ENCODE measurements around the gene HPS5. TPM values are rescaled to one million over a fixed set of nuclear protein-coding genes. Genes with fewer than 3 reads are reported as not detected.
"Not testable (repeated sequence)": the region's sequence is repeated elsewhere in the genome, so short reads cannot be mapped to it uniquely, and the experiment has no call there.

HPS5 gene
- total RNA-seq, 4 donors from 2014 or later: 14.9 to 27.0 (median 22.6) TPM

- 84% methylated on average over 4 of the region's 4 CpGs for WGBS
Measured at GRCh38 chr11:18264035-18264434, 57.9 kb downstream of the HPS5 start.

GRCh38 chr11:18262681-18263350 lies 59.1 kb downstream of the HPS5 start:
- H3K4me3 ChIP-seq; H3K36me3 ChIP-seq; DNase-seq (ENCODE audit: low spot score in 2 of 2); H3K27ac ChIP-seq; H3K27me3 ChIP-seq; H3K4me1 ChIP-seq; H3K9me3 ChIP-seq: not testable (repeated sequence)
- WGBS: 60% methylated on average over 8 of the region's 8 CpGs

More at GRCh38 chr11:18264035-18264434, 57.9 kb downstream of the HPS5 start:
- Histone ChIP-seq H3K4me1 (peaks cover 3% of the 10 kb centered on the region), H3K27ac (no peak overlapping the region), H3K4me3 (no peak overlapping the region), H3K36me3 (no peaks in the 10 kb centered on the region), H3K9me3 (no peaks in the 10 kb centered on the region), H3K27me3 (no peaks in the 10 kb centered on the region)
- TF ChIP-seq CTCF (IDR thresholded peaks at IDR 0.05): no peak
- TF ChIP-seq POLR2AphosphoS5 (IDR thresholded peaks at IDR 0.05): no peak
- no peak for TF ChIP-seq POLR2A (IDR thresholded peaks at IDR 0.05)
- TF ChIP-seq EP300 (IDR thresholded peaks at IDR 0.05): no peak
- DNase-seq (ENCODE audit: low spot score in 2 of 2): no peak

- TF ChIP-seq EP300 (IDR thresholded peaks at IDR 0.05): no peak
- TF ChIP-seq CTCF (IDR thresholded peaks at IDR 0.05): no peak
- no peak for TF ChIP-seq POLR2AphosphoS5 (IDR thresholded peaks at IDR 0.05)
- no peak for TF ChIP-seq POLR2A (IDR thresholded peaks at IDR 0.05)
- Histone ChIP-seq H3K27me3 (no peaks in the 10 kb centered on the region), H3K36me3 (no peaks in the 10 kb centered on the region), H3K4me1 (peaks cover 3% of the 10 kb centered on the region), H3K27ac (no peak overlapping the region), H3K4me3 (no peak overlapping the region), H3K9me3 (no peaks in the 10 kb centered on the region)
- no peak for DNase-seq (ENCODE audit: low spot score in 2 of 2)
- 94% methylated on average over 14 of the region's 14 CpGs for whole genome bisulfite sequencing
Measured at GRCh38 chr11:18261721-18262120, 60.2 kb downstream of the HPS5 start.

GRCh38 chr11:18259259-18259658 lies 62.7 kb downstream of the HPS5 start:
- no peaks in the 10 kb centered on the region for H3K4me1 ChIP-seq
- no peaks in the 10 kb centered on the region for H3K27me3 ChIP-seq
- no peak for TF ChIP-seq EP300 (IDR thresholded peaks at IDR 0.05)
- TF ChIP-seq POLR2A (IDR thresholded peaks at IDR 0.05): no peak
- TF ChIP-seq POLR2AphosphoS5 (IDR thresholded peaks at IDR 0.05): no peak
- TF ChIP-seq CTCF (IDR thresholded peaks at IDR 0.05): no peak
- H3K27ac ChIP-seq: no peak overlapping the region
- no peak overlapping the region for H3K4me3 ChIP-seq
- H3K36me3 ChIP-seq: no peaks in the 10 kb centered on the region
- H3K9me3 ChIP-seq: no peaks in the 10 kb centered on the region
- no peak for DNase-seq (ENCODE audit: low spot score in 2 of 2)

- 66% methylated on average over 2 of the region's 2 CpGs for WGBS
- DNase-seq (ENCODE audit: low spot score in 2 of 2): no peak
Measured at GRCh38 chr11:18254781-18255361, 67.1 kb downstream of the HPS5 start.

More at GRCh38 chr11:18254781-18255361, 67.1 kb downstream of the HPS5 start:
- Histone ChIP-seq H3K36me3 (no peaks in the 10 kb centered on the region), H3K27me3 (no peaks in the 10 kb centered on the region), H3K4me3 (no peak overlapping the region), H3K9me3 (no peaks in the 10 kb centered on the region), H3K27ac (no peak overlapping the region), H3K4me1 (no peaks in the 10 kb centered on the region)
- TF ChIP-seq POLR2AphosphoS5 (IDR thresholded peaks at IDR 0.05) (no peak), POLR2A (IDR thresholded peaks at IDR 0.05) (no peak), CTCF (IDR thresholded peaks at IDR 0.05) (no peak), EP300 (IDR thresholded peaks at IDR 0.05) (no peak)
